Measurements from ENCODE around the gene GPR142.

GPR142 gene

GRCh38 chr17:74336307-74336706 lies 31.0 kb upstream of the GPR142 start:
- ATAC-seq: no peak
- TF ChIP-seq TSHZ2 (CRISPR knock-in tag; IDR thresholded peaks at IDR 0.05) (no peak), CSRNP3 (CRISPR knock-in tag; IDR thresholded peaks at IDR 0.05) (no peak), TOX (CRISPR knock-in tag; IDR thresholded peaks at IDR 0.05; ENCODE audit: borderline replicate concordance) (no peak), CSDC2 (CRISPR knock-in tag; IDR thresholded peaks at IDR 0.05) (no peak), BACH2 (CRISPR knock-in tag; IDR thresholded peaks at IDR 0.05; ENCODE audit: borderline replicate concordance) (no peak), ESRRG (CRISPR knock-in tag; IDR thresholded peaks at IDR 0.05) (no peak), ZNF8 (CRISPR knock-in tag; IDR thresholded peaks at IDR 0.05) (no peak), ZNF565 (CRISPR knock-in tag; conservative IDR thresholded peaks at IDR 0.05; ENCODE audit: low read depth) (no peak), PPARA (CRISPR knock-in tag; IDR thresholded peaks at IDR 0.05; ENCODE audit: borderline replicate concordance) (no peak), RARB (CRISPR knock-in tag; IDR thresholded peaks at IDR 0.05) (no peak), ZNF70 (CRISPR knock-in tag; IDR thresholded peaks at IDR 0.05) (no peak), SNAI2 (CRISPR knock-in tag; IDR thresholded peaks at IDR 0.05) (no peak), ARNTL (CRISPR knock-in tag; IDR thresholded peaks at IDR 0.05; ENCODE audit: borderline replicate concordance, low read depth) (no peak), PATZ1 (CRISPR knock-in tag; IDR thresholded peaks at IDR 0.05; ENCODE audit: borderline replicate concordance) (no peak), GLIS3 (CRISPR knock-in tag; IDR thresholded peaks at IDR 0.05) (no peak), ZFP30 (CRISPR knock-in tag; IDR thresholded peaks at IDR 0.05) (no peak), ZFP3 (CRISPR knock-in tag; IDR thresholded peaks at IDR 0.05) (no peak), ISL1 (CRISPR knock-in tag; IDR thresholded peaks at IDR 0.05) (no peak)

GRCh38 chr17:74337834-74338500 lies 29.3 kb upstream of the GPR142 start:
- TF ChIP-seq CSDC2 (CRISPR knock-in tag; IDR thresholded peaks at IDR 0.05) (no peak), BACH2 (CRISPR knock-in tag; IDR thresholded peaks at IDR 0.05; ENCODE audit: borderline replicate concordance) (no peak)
- no peak for ATAC-seq

GRCh38 chr17:74339537-74340195 lies 27.6 kb upstream of the GPR142 start:
- TF ChIP-seq ZC3H10 (CRISPR knock-in tag; IDR thresholded peaks at IDR 0.05) (no peak), OSR1 (CRISPR knock-in tag; IDR thresholded peaks at IDR 0.05) (no peak), ZFP3 (CRISPR knock-in tag; IDR thresholded peaks at IDR 0.05) (no peak), CREB5 (CRISPR knock-in tag; IDR thresholded peaks at IDR 0.05; ENCODE audit: low read depth) (no peak), ZNF70 (CRISPR knock-in tag; IDR thresholded peaks at IDR 0.05) (no peak), GLIS3 (CRISPR knock-in tag; IDR thresholded peaks at IDR 0.05) (no peak), BACH2 (CRISPR knock-in tag; IDR thresholded peaks at IDR 0.05; ENCODE audit: borderline replicate concordance) (no peak)
- ATAC-seq: no peak
